SU-DHL-6 (cell line): ENCODE results near the gene OLR1.

Source experiments
- H2AFZ ChIP-seq: fragments of 200-600 bp; sonication (generic); 2 replicates; pipeline ENCODE4 v1.6.1; 2014; ENCODE audit warnings: low read depth, mild to moderate bottlenecking, moderate library complexity, mixed read lengths, antibody characterized with exemption, low read length; ENCODE audit not compliant: severe bottlenecking
- H3F3A ChIP-seq: fragments of 200-600 bp; shearing (Covaris generic); 2 replicates; pipeline ENCODE4 v1.6.0; 2016; ENCODE audit warnings: antibody characterized with exemption, mild to moderate bottlenecking; ENCODE audit not compliant: insufficient read depth
- H3K27ac ChIP-seq: fragments of 200-600 bp; sonication (generic); 2 replicates; pipeline ENCODE4 v1.5.1; 2016; ENCODE audit warnings: low read depth, mild to moderate bottlenecking, low read length, moderate library complexity, mixed read lengths
- H3K27me3 ChIP-seq: fragments of 200-600 bp; sonication (generic), shearing (Covaris generic); 2 replicates; pipeline ENCODE4 v1.6.0; 2014; ENCODE audit warnings: mild to moderate bottlenecking, low read length
- H3K36me3 ChIP-seq: fragments of 200-600 bp; sonication (generic); 2 replicates; pipeline ENCODE4 v1.6.1; 2014; ENCODE audit warnings: mild to moderate bottlenecking, low read length, mixed read lengths
- H3K4me2 ChIP-seq: fragments of 300-600, 200-600 bp; shearing (Covaris generic), sonication (generic); 2 replicates; pipeline ENCODE4 v1.6.0; 2014; ENCODE audit warnings: low read length, low read depth, mild to moderate bottlenecking; ENCODE audit not compliant: poor library complexity, severe bottlenecking
- H3K4me3 ChIP-seq: fragments of 200-600 bp; sonication (generic); 2 replicates; pipeline ENCODE4 v1.5.1; 2014; ENCODE audit warnings: antibody characterized with exemption, low read length, mild to moderate bottlenecking, mixed read lengths; ENCODE audit not compliant: insufficient read depth, poor library complexity, severe bottlenecking
- H3K79me2 ChIP-seq: fragments of 200-600 bp; sonication (generic); 2 replicates; pipeline ENCODE4 v1.6.1; 2014; ENCODE audit warnings: mild to moderate bottlenecking, low read length, moderate library complexity; ENCODE audit not compliant: insufficient read depth
- H3K9ac ChIP-seq: fragments of 200-600 bp; sonication (generic); 2 replicates; pipeline ENCODE4 v1.7.0; 2014; ENCODE audit warnings: mild to moderate bottlenecking, low read length
- H3K9me2 ChIP-seq: fragments of 200-600 bp; sonication (generic); replicated peaks from 2 replicates; pipeline ENCODE4 v1.6.1; 2014; ENCODE audit warnings: low read length; ENCODE audit not compliant: insufficient read depth
- H3K9me3 ChIP-seq: fragments of 200-600 bp; sonication (generic); 2 replicates; pipeline ENCODE4 v1.6.1; 2014; ENCODE audit warnings: low read length, mixed read lengths; ENCODE audit not compliant: insufficient read depth
- H4K20me1 ChIP-seq: fragments of 200-600 bp; sonication (generic); 2 replicates; pipeline ENCODE4 v1.6.1; 2014; ENCODE audit warnings: low read depth, mild to moderate bottlenecking, antibody characterized with exemption, low read length, moderate library complexity, mixed read lengths
- CTCF ChIP-seq: fragments of 200-600 bp; sonication (generic); IDR thresholded peaks from one replicate; pipeline ENCODE4 v1.5.1; 2017; ENCODE audit warnings: antibody characterized with exemption, mild to moderate bottlenecking, low read length, moderate library complexity; ENCODE audit not compliant: insufficient read depth, poor library complexity, severe bottlenecking
- EZH2phosphoT487 ChIP-seq: fragments of 200-600 bp; sonication (generic), shearing (Covaris generic); conservative IDR thresholded peaks from 2 replicates; pipeline ENCODE4 v1.6.1; 2018; ENCODE audit warnings: mild to moderate bottlenecking, antibody characterized with exemption, low read length, moderate library complexity, mixed read lengths

OLR1 gene

DNA sequence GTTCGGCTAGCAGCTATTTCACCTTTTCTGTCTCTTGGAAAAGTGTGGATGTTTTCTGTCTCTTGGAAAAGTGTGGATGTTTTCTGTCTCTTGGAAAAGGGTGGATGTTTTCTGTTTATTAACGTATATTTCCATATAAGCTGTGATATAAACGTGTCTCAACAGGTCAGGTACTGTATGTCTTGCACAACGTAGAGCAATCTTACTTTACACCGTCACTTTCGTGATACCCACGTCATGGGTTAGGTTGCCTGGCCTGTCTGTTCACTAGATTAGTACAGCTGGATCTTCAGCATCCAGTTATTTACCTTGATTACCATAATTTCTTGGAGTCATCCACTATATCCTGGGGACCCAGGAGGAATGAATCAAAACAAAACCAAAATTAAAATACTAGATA is 56.0 kb downstream of the OLR1 start:
- TF ChIP-seq EZH2phosphoT487 (no peak), CTCF (no peak)
- no peak overlapping the region for H2AFZ ChIP-seq
- H3K9me3 ChIP-seq, result no peaks in the 10 kb centered on the region

DNA sequence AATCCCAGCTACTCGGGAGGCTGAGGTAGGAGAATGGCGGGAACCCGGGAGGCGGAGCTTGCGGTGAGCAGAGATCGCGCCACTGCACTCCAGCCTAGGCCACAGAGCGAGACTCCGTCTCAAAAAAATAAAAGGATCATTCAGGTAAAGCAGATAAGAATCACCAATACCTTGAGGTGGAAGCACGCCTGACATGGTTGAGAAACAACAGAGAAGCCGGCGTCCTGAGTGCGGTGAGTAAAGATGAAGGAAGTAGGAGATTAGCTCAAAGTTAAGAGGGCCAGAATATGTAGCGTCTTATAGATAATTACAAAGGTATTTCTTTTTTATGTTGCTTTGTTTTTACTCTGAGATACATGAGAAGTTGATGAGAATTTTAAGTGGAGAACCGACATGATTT is 56.6 kb downstream of the OLR1 start:
- Histone ChIP-seq H3K9ac (no peak overlapping the region), H3F3A (no peaks in the 10 kb centered on the region), H3K4me3 (no peak overlapping the region), H3K36me3 (no peaks in the 10 kb centered on the region), H3K79me2 (no peaks in the 10 kb centered on the region), H2AFZ (no peak overlapping the region), H3K9me3 (no peaks in the 10 kb centered on the region), H3K27me3 (no peaks in the 10 kb centered on the region), H4K20me1 (no peaks in the 10 kb centered on the region), H3K4me2 (no peak overlapping the region), H3K27ac (no peak overlapping the region), H3K9me2 (no peaks in the 10 kb centered on the region)
- TF ChIP-seq EZH2phosphoT487, result no peak
- no peak for TF ChIP-seq CTCF

More for the DNA sequence above, 56.0 kb downstream of the OLR1 start:
- Histone ChIP-seq H3K9me2 (no peaks in the 10 kb centered on the region), H3K79me2 (no peaks in the 10 kb centered on the region), H3K4me2 (no peak overlapping the region), H3F3A (no peaks in the 10 kb centered on the region), H3K27ac (no peak overlapping the region), H4K20me1 (no peaks in the 10 kb centered on the region), H3K4me3 (no peak overlapping the region), H3K36me3 (no peaks in the 10 kb centered on the region), H3K27me3 (no peaks in the 10 kb centered on the region), H3K9ac (no peak overlapping the region)

DNA sequence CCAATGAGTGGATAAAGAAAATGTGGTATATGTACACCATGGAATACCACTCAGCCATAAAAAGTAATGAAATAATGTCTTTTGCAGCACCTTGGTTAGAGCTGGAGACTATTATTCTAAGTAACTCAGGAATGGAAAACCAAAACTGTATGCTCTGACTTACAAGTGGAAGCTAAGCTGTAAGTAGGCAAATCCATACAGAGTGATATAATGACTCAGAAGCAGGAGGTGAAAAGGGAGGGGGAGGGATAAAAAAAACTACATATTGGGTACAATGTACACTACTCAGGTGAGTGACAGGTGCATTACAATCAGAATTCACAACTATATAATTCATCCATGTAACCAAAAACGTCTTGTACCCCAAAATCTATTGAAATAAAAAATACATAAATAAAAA is 58.0 kb downstream of the OLR1 start:
- no peaks in the 10 kb centered on the region for H3K27me3 ChIP-seq
- no peaks in the 10 kb centered on the region for H3K36me3 ChIP-seq
- no peaks in the 10 kb centered on the region for H3K79me2 ChIP-seq
- H4K20me1 ChIP-seq, result no peaks in the 10 kb centered on the region
- no peaks in the 10 kb centered on the region for H3K9me3 ChIP-seq
- H3K9me2 ChIP-seq, result no peaks in the 10 kb centered on the region
- H3F3A ChIP-seq, result no peaks in the 10 kb centered on the region
- TF ChIP-seq EZH2phosphoT487, result no peak
- TF ChIP-seq CTCF, result no peak
- no peak overlapping the region for H3K4me3 ChIP-seq
- no peak overlapping the region for H3K9ac ChIP-seq
- H3K4me2 ChIP-seq, result no peak overlapping the region
- no peak overlapping the region for H3K27ac ChIP-seq
- no peak overlapping the region for H2AFZ ChIP-seq
